ENCODE data around the gene SH2D6.

DNA sequence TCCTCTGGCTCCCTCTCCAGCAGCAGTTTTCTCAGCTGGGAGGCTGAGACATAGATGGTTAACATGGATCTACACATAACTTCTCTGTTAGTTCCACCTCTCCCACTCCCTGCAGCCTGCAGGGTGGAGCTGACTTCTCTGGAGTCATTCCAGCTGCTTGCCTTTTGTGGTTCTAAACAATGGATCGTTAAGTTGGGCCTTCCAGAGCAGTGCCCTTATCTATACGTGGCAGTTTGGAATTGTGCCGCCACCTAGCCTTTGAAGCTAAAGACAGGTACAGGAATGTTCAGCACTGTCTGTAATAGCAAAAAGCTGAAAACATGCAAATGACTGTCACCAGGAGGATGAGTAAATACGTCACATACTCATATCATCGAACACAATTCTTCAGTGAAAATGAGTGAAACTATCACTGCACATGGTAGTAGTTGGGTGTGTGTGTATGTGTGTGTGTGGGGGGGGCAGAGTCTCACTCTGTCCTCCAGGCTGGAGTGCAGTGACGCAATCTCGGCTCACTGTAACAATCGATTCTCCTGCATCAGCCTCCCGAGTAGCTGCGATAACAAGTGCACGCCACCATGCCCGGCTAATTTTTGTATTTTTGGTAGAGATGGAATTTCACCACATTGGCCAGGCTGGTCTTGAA lies 50.3 kb downstream of the SH2D6 start:
- TF ChIP-seq, protein P1, sequence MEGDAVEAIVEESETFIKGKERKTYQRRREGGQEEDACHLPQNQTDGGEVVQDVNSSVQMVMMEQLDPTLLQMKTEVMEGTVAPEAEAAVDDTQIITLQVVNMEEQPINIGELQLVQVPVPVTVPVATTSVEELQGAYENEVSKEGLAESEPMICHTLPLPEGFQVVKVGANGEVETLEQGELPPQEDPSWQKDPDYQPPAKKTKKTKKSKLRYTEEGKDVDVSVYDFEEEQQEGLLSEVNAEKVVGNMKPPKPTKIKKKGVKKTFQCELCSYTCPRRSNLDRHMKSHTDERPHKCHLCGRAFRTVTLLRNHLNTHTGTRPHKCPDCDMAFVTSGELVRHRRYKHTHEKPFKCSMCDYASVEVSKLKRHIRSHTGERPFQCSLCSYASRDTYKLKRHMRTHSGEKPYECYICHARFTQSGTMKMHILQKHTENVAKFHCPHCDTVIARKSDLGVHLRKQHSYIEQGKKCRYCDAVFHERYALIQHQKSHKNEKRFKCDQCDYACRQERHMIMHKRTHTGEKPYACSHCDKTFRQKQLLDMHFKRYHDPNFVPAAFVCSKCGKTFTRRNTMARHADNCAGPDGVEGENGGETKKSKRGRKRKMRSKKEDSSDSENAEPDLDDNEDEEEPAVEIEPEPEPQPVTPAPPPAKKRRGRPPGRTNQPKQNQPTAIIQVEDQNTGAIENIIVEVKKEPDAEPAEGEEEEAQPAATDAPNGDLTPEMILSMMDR (IDR thresholded peaks at IDR 0.05) = no peak
- no peak for TF ChIP-seq POLR2A (IDR thresholded peaks at IDR 0.05)

Measured in body of pancreas (tissue), 4 donors.